Gastrocnemius medialis (tissue), 4 donors: ENCODE measurements around the gene SRD5A2.

Experiments
- POLR2A ChIP-seq, 2 donors: fragments of 450-650 bp; IDR thresholded peaks; one replicate each; pipeline ENCODE4 v1.6.1; 2017; ENCODE audit warnings: antibody characterized with exemption in 2 of 2, mild to moderate bottlenecking in 2 of 2, moderate library complexity in 2 of 2
- TF ChIP-seq, protein P1 (sequence below), 5 experiments: fragments of 450-650 bp in 3 of 5; fragments of 200-600 bp in 2 of 5; sonication (generic) in 2 of 5; IDR thresholded peaks in 4 of 5; conservative IDR thresholded peaks in 1 of 5; 1 replicate in 4 of 5; 2 replicates in 1 of 5; pipeline ENCODE4 v1.5.1; 2016 to 2019; ENCODE audit warnings: antibody characterized with exemption in 5 of 5, mild to moderate bottlenecking in 3 of 5, moderate library complexity in 3 of 5

DNA sequence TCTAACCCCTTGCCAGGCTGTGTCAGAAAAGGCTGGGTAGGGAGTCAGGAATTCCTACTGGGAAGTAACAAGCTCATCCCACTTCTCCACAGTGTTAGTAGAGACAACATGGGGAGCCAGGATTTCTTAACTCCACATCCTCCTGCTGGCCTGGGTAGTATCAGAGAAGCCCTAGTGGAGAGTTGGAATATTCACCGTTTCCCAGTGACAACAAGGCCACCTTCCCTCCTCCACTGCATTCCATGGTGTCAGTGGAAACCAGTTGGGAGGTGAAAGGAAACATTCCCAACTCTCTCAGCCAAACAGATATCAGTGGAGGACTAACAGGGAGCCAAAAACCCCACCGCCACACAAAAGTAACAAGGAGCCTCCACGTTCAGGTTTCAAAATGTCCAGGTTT lies 41.2 kb downstream of the SRD5A2 start:
- no peak for TF ChIP-seq POLR2A (IDR thresholded peaks at IDR 0.05)
- TF ChIP-seq, protein P1, sequence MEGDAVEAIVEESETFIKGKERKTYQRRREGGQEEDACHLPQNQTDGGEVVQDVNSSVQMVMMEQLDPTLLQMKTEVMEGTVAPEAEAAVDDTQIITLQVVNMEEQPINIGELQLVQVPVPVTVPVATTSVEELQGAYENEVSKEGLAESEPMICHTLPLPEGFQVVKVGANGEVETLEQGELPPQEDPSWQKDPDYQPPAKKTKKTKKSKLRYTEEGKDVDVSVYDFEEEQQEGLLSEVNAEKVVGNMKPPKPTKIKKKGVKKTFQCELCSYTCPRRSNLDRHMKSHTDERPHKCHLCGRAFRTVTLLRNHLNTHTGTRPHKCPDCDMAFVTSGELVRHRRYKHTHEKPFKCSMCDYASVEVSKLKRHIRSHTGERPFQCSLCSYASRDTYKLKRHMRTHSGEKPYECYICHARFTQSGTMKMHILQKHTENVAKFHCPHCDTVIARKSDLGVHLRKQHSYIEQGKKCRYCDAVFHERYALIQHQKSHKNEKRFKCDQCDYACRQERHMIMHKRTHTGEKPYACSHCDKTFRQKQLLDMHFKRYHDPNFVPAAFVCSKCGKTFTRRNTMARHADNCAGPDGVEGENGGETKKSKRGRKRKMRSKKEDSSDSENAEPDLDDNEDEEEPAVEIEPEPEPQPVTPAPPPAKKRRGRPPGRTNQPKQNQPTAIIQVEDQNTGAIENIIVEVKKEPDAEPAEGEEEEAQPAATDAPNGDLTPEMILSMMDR (IDR thresholded peaks at IDR 0.05 in 4 of 5, conservative IDR thresholded peaks at IDR 0.05 in 1 of 5) = no peak
